GM18867 (cell line): ENCODE results near the gene PHETA1.
"Not testable (repeated sequence)": the region's sequence is repeated elsewhere in the genome, so short reads cannot be mapped to it uniquely, and the experiment has no call there.

ENCODE experiments used
- ATAC-seq: cut with Tn5 transposase; IDR thresholded peaks from one replicate; pipeline ENCODE4 v1.9.1; 2021; ENCODE audit warnings: mild to moderate bottlenecking, moderate library complexity; ENCODE audit not compliant: unreplicated experiment

Gene PHETA1

GRCh38 chr12:111405859-111406473 is 37.1 kb upstream of the PHETA1 start, which contains the start of gene SH2B3:
Gene SH2B3 (plus strand): TSS chr12:111405923. CDS start chr12:111418146, 12,223 bp downstream.
- peak; percentile 11 for ATAC-seq

- peak; percentile 65 for ATAC-seq
Observed at GRCh38 chr12:111405149-111405858, 36.4 kb upstream of the PHETA1 start.

GRCh38 chr12:111404362-111405148 is 35.7 kb upstream of the PHETA1 start:
- ATAC-seq: peak; percentile 0

- ATAC-seq: not testable (repeated sequence)
Observed at GRCh38 chr12:111402490-111402824, 33.6 kb upstream of the PHETA1 start.

GRCh38 chr12:111401167-111401605 is 32.3 kb upstream of the PHETA1 start:
- ATAC-seq: no peak

- not testable (repeated sequence) for ATAC-seq
Observed at GRCh38 chr12:111399741-111400404, 31.0 kb upstream of the PHETA1 start.

GRCh38 chr12:111398530-111398929 is 29.6 kb upstream of the PHETA1 start:
- no peak for ATAC-seq

- ATAC-seq: peak; percentile 65
Observed at GRCh38 chr12:111396726-111397445, 28.0 kb upstream of the PHETA1 start.

GRCh38 chr12:111396271-111396670 is 27.4 kb upstream of the PHETA1 start:
- ATAC-seq: not testable (repeated sequence)

- ATAC-seq: no peak
Observed at GRCh38 chr12:111395336-111396187, 26.7 kb upstream of the PHETA1 start.

GRCh38 chr12:111394480-111394879 is 25.6 kb upstream of the PHETA1 start:
- no peak for ATAC-seq

GRCh38 chr12:111393700-111394300 is 24.9 kb upstream of the PHETA1 start:
- ATAC-seq: no peak

- ATAC-seq: no peak
Observed at GRCh38 chr12:111390910-111391309, 22.0 kb upstream of the PHETA1 start.

- ATAC-seq: no peak
Observed at GRCh38 chr12:111389635-111390034, 20.7 kb upstream of the PHETA1 start.

GRCh38 chr12:111387747-111388323 is 18.9 kb upstream of the PHETA1 start:
- no peak for ATAC-seq

GRCh38 chr12:111386885-111387284 is 18.0 kb upstream of the PHETA1 start:
- ATAC-seq: no peak

- ATAC-seq: no peak
Observed at GRCh38 chr12:111384596-111384995, 15.7 kb upstream of the PHETA1 start.

- no peak for ATAC-seq
Observed at GRCh38 chr12:111379942-111380554, 11.2 kb upstream of the PHETA1 start.
